Measurements from ENCODE around the gene PEX6.

DNA sequence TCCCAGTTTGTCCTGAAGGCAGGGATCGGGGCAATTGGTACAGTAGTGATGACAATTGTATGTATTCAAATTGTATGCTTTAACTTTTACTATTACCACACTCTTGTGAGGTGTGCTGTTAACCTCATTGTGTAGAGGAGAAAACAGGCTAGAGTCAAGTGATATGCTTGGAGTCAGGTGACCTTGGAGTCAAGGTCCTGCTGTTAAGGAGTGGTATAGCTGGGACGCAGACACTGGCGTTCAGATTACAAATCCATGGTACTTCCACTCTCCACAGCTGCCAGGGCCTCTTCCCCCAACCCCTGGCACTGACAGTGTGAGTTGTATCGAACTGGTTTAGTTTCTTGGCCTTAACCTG, 39.2 kb downstream of the PEX6 start:
- TF ChIP-seq, protein P1, sequence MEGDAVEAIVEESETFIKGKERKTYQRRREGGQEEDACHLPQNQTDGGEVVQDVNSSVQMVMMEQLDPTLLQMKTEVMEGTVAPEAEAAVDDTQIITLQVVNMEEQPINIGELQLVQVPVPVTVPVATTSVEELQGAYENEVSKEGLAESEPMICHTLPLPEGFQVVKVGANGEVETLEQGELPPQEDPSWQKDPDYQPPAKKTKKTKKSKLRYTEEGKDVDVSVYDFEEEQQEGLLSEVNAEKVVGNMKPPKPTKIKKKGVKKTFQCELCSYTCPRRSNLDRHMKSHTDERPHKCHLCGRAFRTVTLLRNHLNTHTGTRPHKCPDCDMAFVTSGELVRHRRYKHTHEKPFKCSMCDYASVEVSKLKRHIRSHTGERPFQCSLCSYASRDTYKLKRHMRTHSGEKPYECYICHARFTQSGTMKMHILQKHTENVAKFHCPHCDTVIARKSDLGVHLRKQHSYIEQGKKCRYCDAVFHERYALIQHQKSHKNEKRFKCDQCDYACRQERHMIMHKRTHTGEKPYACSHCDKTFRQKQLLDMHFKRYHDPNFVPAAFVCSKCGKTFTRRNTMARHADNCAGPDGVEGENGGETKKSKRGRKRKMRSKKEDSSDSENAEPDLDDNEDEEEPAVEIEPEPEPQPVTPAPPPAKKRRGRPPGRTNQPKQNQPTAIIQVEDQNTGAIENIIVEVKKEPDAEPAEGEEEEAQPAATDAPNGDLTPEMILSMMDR (IDR thresholded peaks at IDR 0.05) = no peak
- TF ChIP-seq POLR2A (IDR thresholded peaks at IDR 0.05) (no peak), POLR2AphosphoS5 (IDR thresholded peaks at IDR 0.05) (no peak)

Data from upper lobe of left lung (tissue), 4 donors.